ENCODE measurements around the gene INPP4A. TPM values are rescaled to one million over a fixed set of nuclear protein-coding genes. Genes with fewer than 3 reads are reported as not detected.

The INPP4A gene
- polyA plus RNA-seq, 1 of the 3 experiments (the other 2 are of a cell fraction) = 15.0 TPM

GRCh38 chr2:98608116-98608961 lies 163.7 kb downstream of the INPP4A start, which contains the start of the genes COA5 and UNC50 (continued):
- TF ChIP-seq, protein P1, sequence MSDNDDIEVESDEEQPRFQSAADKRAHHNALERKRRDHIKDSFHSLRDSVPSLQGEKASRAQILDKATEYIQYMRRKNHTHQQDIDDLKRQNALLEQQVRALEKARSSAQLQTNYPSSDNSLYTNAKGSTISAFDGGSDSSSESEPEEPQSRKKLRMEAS (IDR thresholded peaks at IDR 0.05; ENCODE audit: low read depth) = peak; percentile 74; the same call in 1 of the 2 replicates
- TF ChIP-seq TCF12 (IDR thresholded peaks at IDR 0.05) = no peak
- no peak for TF ChIP-seq MXI1 (IDR thresholded peaks at IDR 0.05; ENCODE audit: low read depth, low read length)
- TF ChIP-seq EZH2phosphoT487 (IDR thresholded peaks at IDR 0.05; ENCODE audit: borderline replicate concordance, low read depth) = no peak
- no peak for TF ChIP-seq JUND (IDR thresholded peaks at IDR 0.05)
- TF ChIP-seq USF1 (IDR thresholded peaks at IDR 0.05; ENCODE audit: borderline replicate concordance, low read depth) = no peak
- TF ChIP-seq MEF2A (IDR thresholded peaks at IDR 0.05; ENCODE audit: borderline replicate concordance, low read depth) = no peak
- peak; percentile 82 for TF ChIP-seq ELF1 (IDR thresholded peaks at IDR 0.05)
- TF ChIP-seq, protein P2, sequence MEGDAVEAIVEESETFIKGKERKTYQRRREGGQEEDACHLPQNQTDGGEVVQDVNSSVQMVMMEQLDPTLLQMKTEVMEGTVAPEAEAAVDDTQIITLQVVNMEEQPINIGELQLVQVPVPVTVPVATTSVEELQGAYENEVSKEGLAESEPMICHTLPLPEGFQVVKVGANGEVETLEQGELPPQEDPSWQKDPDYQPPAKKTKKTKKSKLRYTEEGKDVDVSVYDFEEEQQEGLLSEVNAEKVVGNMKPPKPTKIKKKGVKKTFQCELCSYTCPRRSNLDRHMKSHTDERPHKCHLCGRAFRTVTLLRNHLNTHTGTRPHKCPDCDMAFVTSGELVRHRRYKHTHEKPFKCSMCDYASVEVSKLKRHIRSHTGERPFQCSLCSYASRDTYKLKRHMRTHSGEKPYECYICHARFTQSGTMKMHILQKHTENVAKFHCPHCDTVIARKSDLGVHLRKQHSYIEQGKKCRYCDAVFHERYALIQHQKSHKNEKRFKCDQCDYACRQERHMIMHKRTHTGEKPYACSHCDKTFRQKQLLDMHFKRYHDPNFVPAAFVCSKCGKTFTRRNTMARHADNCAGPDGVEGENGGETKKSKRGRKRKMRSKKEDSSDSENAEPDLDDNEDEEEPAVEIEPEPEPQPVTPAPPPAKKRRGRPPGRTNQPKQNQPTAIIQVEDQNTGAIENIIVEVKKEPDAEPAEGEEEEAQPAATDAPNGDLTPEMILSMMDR (IDR thresholded peaks at IDR 0.05) = no peak
- 0 out of 2 replicates have a peak, but pooled peaks have one; percentile 6 for TF ChIP-seq GATA2 (CRISPR knock-in tag; IDR thresholded peaks at IDR 0.05)
- no peak for TF ChIP-seq IRF3 (IDR thresholded peaks at IDR 0.05; ENCODE audit: low read depth, low read length)
- no peak for TF ChIP-seq RCOR1 (IDR thresholded peaks at IDR 0.05; ENCODE audit: low read length)
- peak; percentile 65 for TF ChIP-seq FOXJ3 (CRISPR knock-in tag; IDR thresholded peaks at IDR 0.05)
- TF ChIP-seq FOXM1 (IDR thresholded peaks at IDR 0.05; ENCODE audit: low read depth) = no peak
- peak; percentile 90 for TF ChIP-seq TAF1 (IDR thresholded peaks at IDR 0.05; ENCODE audit: borderline replicate concordance, low read depth, low read length)
- TF ChIP-seq NFIC (IDR thresholded peaks at IDR 0.05; ENCODE audit: borderline replicate concordance) = no peak
- no peak for TF ChIP-seq TEAD4 (IDR thresholded peaks at IDR 0.05; ENCODE audit: borderline replicate concordance, insufficient read depth)
- TF ChIP-seq SMC3 (IDR thresholded peaks at IDR 0.05; ENCODE audit: low read depth, low read length) = no peak
- no peak for TF ChIP-seq NRF1 (IDR thresholded peaks at IDR 0.05; ENCODE audit: low read depth, low read length)
- TF ChIP-seq REST (IDR thresholded peaks at IDR 0.05; ENCODE audit: low read depth, low read length) = peak; percentile 66; the same call in 1 of the 2 replicates
- no peak for TF ChIP-seq RXRA (IDR thresholded peaks at IDR 0.05; ENCODE audit: borderline replicate concordance, low read depth)
- peak; percentile 13 for TF ChIP-seq CHD2 (IDR thresholded peaks at IDR 0.05; ENCODE audit: low read length, partially characterized antibody)
- no peak for TF ChIP-seq RAD21 (IDR thresholded peaks at IDR 0.05; ENCODE audit: low read length)
- TF ChIP-seq POLR2AphosphoS5 (IDR thresholded peaks at IDR 0.05; ENCODE audit: low read depth, low read length) = peak; percentile 92
- peak; percentile 75 for TF ChIP-seq YY1 (IDR thresholded peaks at IDR 0.05; ENCODE audit: low read depth)

Data from SK-N-SH (cell line).